Measurements from ENCODE around the gene PEX11G. TPM values are rescaled to one million over a fixed set of nuclear protein-coding genes. Genes with fewer than 3 reads are reported as not detected.

PEX11G gene
- total and polyA plus RNA-seq, 2 experiments from 2014 or later: 2.2 TPM

DNA sequence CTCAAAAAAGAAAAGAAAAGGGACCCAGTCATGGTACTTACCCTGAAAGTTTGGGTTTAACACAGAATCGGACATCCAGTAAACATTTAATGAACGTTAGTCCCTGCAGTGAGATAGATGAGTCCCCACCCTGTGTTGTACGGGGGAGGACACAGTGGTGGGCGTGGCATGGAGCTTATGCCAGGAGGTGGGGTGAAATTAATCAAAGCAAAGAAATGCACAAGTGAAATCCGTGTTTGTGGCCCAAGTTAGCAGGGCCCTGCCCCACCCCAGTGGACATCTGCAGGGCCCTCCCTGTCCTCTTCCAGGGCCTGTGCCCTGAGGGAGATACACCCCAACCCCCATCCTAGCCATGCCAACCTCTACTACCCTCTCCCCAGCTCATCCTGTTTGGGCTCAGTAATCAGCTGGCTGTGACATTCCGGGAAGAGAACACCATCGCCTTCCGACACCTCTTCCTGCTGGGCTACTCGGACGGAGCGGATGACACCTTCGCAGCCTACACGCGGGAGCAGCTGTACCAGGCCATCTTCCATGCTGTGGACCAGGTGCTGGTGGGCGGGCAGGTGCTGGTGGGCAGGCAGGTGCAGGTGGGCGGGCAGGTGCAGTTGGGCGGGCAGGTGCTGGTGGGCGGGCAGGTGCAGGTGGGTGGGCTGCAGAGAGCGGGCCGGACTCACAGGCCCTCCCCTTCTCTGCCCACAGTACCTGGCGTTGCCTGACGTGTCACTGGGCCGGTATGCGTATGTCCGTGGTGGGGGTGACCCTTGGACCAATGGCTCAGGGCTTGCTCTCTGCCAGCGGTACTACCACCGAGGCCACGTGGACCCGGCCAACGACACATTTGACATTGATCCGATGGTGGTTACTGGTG is 37.5 kb upstream of the PEX11G start:
- no peaks in the 10 kb centered on the region; the same call in 2 of the 3 replicates for H3K9me3 Mint-ChIP-seq
- no peaks in the 10 kb centered on the region for H3K27me3 ChIP-seq (ENCODE audit: insufficient read depth)
- no peaks in the 10 kb centered on the region for H3K36me3 ChIP-seq (ENCODE audit: insufficient read depth)
- H2AFZ ChIP-seq: no peak overlapping the region
- no peak overlapping the region for H3K4me3 ChIP-seq
- no peaks in the 10 kb centered on the region for H3K9me2 ChIP-seq (ENCODE audit: insufficient read depth)
- TF ChIP-seq JUNB (IDR thresholded peaks at IDR 0.05; ENCODE audit: unreplicated experiment) (no peak), NANOG (IDR thresholded peaks at IDR 0.05; ENCODE audit: borderline replicate concordance) (no peak), ZNF114 (CRISPR knock-in tag; IDR thresholded peaks at IDR 0.05) (no peak)
- TF ChIP-seq, protein P1, sequence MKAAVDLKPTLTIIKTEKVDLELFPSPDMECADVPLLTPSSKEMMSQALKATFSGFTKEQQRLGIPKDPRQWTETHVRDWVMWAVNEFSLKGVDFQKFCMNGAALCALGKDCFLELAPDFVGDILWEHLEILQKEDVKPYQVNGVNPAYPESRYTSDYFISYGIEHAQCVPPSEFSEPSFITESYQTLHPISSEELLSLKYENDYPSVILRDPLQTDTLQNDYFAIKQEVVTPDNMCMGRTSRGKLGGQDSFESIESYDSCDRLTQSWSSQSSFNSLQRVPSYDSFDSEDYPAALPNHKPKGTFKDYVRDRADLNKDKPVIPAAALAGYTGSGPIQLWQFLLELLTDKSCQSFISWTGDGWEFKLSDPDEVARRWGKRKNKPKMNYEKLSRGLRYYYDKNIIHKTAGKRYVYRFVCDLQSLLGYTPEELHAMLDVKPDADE (IDR thresholded peaks at IDR 0.05): no peak
- TF ChIP-seq, protein P2, sequence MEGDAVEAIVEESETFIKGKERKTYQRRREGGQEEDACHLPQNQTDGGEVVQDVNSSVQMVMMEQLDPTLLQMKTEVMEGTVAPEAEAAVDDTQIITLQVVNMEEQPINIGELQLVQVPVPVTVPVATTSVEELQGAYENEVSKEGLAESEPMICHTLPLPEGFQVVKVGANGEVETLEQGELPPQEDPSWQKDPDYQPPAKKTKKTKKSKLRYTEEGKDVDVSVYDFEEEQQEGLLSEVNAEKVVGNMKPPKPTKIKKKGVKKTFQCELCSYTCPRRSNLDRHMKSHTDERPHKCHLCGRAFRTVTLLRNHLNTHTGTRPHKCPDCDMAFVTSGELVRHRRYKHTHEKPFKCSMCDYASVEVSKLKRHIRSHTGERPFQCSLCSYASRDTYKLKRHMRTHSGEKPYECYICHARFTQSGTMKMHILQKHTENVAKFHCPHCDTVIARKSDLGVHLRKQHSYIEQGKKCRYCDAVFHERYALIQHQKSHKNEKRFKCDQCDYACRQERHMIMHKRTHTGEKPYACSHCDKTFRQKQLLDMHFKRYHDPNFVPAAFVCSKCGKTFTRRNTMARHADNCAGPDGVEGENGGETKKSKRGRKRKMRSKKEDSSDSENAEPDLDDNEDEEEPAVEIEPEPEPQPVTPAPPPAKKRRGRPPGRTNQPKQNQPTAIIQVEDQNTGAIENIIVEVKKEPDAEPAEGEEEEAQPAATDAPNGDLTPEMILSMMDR (conservative IDR thresholded peaks at IDR 0.05; ENCODE audit: low read depth in 2 of 2): no peak
- TF ChIP-seq, protein P3, sequence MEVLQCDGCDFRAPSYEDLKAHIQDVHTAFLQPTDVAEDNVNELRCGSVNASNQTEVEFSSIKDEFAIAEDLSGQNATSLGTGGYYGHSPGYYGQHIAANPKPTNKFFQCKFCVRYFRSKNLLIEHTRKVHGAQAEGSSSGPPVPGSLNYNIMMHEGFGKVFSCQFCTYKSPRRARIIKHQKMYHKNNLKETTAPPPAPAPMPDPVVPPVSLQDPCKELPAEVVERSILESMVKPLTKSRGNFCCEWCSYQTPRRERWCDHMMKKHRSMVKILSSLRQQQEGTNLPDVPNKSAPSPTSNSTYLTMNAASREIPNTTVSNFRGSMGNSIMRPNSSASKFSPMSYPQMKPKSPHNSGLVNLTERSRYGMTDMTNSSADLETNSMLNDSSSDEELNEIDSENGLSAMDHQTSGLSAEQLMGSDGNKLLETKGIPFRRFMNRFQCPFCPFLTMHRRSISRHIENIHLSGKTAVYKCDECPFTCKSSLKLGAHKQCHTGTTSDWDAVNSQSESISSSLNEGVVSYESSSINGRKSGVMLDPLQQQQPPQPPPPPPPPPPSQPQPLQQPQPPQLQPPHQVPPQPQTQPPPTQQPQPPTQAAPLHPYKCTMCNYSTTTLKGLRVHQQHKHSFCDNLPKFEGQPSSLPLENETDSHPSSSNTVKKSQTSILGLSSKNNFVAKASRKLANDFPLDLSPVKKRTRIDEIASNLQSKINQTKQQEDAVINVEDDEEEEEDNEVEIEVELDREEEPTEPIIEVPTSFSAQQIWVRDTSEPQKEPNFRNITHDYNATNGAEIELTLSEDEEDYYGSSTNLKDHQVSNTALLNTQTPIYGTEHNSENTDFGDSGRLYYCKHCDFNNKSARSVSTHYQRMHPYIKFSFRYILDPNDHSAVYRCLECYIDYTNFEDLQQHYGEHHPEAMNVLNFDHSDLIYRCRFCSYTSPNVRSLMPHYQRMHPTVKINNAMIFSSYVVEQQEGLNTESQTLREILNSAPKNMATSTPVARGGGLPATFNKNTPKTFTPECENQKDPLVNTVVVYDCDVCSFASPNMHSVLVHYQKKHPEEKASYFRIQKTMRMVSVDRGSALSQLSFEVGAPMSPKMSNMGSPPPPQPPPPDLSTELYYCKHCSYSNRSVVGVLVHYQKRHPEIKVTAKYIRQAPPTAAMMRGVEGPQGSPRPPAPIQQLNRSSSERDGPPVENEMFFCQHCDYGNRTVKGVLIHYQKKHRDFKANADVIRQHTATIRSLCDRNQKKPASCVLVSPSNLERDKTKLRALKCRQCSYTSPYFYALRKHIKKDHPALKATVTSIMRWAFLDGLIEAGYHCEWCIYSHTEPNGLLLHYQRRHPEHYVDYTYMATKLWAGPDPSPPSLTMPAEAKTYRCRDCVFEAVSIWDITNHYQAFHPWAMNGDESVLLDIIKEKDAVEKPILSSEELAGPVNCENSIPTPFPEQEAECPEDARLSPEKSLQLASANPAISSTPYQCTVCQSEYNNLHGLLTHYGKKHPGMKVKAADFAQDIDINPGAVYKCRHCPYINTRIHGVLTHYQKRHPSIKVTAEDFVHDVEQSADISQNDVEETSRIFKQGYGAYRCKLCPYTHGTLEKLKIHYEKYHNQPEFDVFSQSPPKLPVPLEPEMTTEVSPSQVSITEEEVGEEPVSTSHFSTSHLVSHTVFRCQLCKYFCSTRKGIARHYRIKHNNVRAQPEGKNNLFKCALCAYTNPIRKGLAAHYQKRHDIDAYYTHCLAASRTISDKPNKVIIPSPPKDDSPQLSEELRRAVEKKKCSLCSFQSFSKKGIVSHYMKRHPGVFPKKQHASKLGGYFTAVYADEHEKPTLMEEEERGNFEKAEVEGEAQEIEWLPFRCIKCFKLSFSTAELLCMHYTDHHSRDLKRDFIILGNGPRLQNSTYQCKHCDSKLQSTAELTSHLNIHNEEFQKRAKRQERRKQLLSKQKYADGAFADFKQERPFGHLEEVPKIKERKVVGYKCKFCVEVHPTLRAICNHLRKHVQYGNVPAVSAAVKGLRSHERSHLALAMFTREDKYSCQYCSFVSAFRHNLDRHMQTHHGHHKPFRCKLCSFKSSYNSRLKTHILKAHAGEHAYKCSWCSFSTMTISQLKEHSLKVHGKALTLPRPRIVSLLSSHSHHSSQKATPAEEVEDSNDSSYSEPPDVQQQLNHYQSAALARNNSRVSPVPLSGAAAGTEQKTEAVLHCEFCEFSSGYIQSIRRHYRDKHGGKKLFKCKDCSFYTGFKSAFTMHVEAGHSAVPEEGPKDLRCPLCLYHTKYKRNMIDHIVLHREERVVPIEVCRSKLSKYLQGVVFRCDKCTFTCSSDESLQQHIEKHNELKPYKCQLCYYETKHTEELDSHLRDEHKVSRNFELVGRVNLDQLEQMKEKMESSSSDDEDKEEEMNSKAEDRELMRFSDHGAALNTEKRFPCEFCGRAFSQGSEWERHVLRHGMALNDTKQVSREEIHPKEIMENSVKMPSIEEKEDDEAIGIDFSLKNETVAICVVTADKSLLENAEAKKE (CRISPR knock-in tag; IDR thresholded peaks at IDR 0.05): no peak
- peaks cover 7% of the 10 kb centered on the region for H3K27me3 Mint-ChIP-seq (ENCODE audit: insufficient read depth, low read depth, poor library complexity)
- no peak for ATAC-seq
- H3K27ac Mint-ChIP-seq: no peak overlapping the region
- no peak overlapping the region for H3K4me2 ChIP-seq
- H3K79me2 ChIP-seq (replicated peaks; ENCODE audit: insufficient read depth): peaks cover 5% of the 10 kb centered on the region; the same call in 1 of the 2 replicates
- no peak for DNase-seq (ENCODE audit: low spot score)
- peaks cover 6% of the 10 kb centered on the region; the same call in 2 of the 3 replicates for H3K4me1 Mint-ChIP-seq
- H3K4me3 Mint-ChIP-seq: no peak overlapping the region
- peaks cover 9% of the 10 kb centered on the region; the same call in 2 of the 3 replicates for H3K36me3 Mint-ChIP-seq (ENCODE audit: low read depth)
- H3K4me1 ChIP-seq (ENCODE audit: insufficient read depth): peaks cover 15% of the 10 kb centered on the region
- no peak overlapping the region for H3K27ac ChIP-seq (ENCODE audit: low read depth)
- no peaks in the 10 kb centered on the region; the same call in 1 of the 2 replicates for H3F3A ChIP-seq (replicated peaks; ENCODE audit: low read depth)
- no peaks in the 10 kb centered on the region for H4K20me1 ChIP-seq (replicated peaks; ENCODE audit: insufficient read depth)

Measured in GM23338 (cell line).